B cell (primary cell): Measurements from ENCODE around the gene MS4A12.

Experiments
- EZH2 ChIP-seq: IDR thresholded peaks from 2 replicates; pipeline ENCODE4 v1.6.1; 2012; ENCODE audit warnings: borderline replicate concordance, low read depth, mild to moderate bottlenecking, moderate library complexity, low read length; ENCODE audit not compliant: insufficient read depth, poor library complexity, severe bottlenecking
- TF ChIP-seq, protein P1 (sequence below): fragments of 200-600 bp; IDR thresholded peaks from one replicate; pipeline ENCODE4 v1.8.0; 2022; ENCODE audit warnings: antibody characterized with exemption, mild to moderate bottlenecking

DNA sequence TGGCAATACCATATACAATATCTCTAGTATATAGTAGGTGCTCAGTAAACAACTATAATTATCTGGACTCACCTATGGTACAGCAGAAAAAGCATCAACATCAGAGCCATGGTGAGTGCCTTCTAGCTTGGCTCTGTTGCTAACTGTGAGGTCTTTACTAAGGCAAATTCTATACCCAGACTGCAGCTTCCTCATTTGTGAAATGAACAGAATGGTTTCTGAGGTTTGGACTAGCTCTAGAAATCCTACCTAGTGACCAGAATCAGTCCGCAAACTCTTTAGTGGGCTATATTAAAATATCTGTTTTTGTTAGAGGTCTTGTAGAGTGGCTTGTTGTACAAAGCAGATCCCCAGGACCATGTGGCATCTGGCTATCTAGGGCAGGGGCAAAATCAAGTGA, 33.2 kb upstream of the MS4A12 start:
- TF ChIP-seq, protein P1, sequence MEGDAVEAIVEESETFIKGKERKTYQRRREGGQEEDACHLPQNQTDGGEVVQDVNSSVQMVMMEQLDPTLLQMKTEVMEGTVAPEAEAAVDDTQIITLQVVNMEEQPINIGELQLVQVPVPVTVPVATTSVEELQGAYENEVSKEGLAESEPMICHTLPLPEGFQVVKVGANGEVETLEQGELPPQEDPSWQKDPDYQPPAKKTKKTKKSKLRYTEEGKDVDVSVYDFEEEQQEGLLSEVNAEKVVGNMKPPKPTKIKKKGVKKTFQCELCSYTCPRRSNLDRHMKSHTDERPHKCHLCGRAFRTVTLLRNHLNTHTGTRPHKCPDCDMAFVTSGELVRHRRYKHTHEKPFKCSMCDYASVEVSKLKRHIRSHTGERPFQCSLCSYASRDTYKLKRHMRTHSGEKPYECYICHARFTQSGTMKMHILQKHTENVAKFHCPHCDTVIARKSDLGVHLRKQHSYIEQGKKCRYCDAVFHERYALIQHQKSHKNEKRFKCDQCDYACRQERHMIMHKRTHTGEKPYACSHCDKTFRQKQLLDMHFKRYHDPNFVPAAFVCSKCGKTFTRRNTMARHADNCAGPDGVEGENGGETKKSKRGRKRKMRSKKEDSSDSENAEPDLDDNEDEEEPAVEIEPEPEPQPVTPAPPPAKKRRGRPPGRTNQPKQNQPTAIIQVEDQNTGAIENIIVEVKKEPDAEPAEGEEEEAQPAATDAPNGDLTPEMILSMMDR, result no peak
- TF ChIP-seq EZH2, result no peak
